Amniotic stem cell (primary cell): ENCODE measurements around the gene TMEM191C.
"Not testable (repeated sequence)": the region's sequence is repeated elsewhere in the genome, so short reads cannot be mapped to it uniquely, and the experiment has no call there.

ENCODE experiments used
- DNase-seq: peaks from one replicate; lab custom pipeline; 2025; lab: John Stamatoyannopoulos, UW

The TMEM191C gene

GRCh38 chr22:21467337-21468193, at the start of gene TMEM191C:
TSS of gene TMEM191C (plus strand) at chr22:21467387. CDS start at chr22:21467460, 73 bp downstream.
- DNase-seq = not testable (repeated sequence)

GRCh38 chr22:21417853-21418252, 49.3 kb upstream of the TMEM191C start:
- not testable (repeated sequence) for DNase-seq

- not testable (repeated sequence) for DNase-seq
Measured at GRCh38 chr22:21418974-21419638, 48.1 kb upstream of the TMEM191C start.

- not testable (repeated sequence) for DNase-seq
Measured at GRCh38 chr22:21420180-21420763, 46.9 kb upstream of the TMEM191C start.

- DNase-seq = not testable (repeated sequence)
Measured at GRCh38 chr22:21424084-21424709, 43.0 kb upstream of the TMEM191C start.

- DNase-seq = not testable (repeated sequence)
Measured at GRCh38 chr22:21434378-21435233, 32.6 kb upstream of the TMEM191C start.

GRCh38 chr22:21435998-21436810, 31.0 kb upstream of the TMEM191C start:
- DNase-seq = not testable (repeated sequence)

GRCh38 chr22:21438013-21438412, 29.2 kb upstream of the TMEM191C start:
- not testable (repeated sequence) for DNase-seq

GRCh38 chr22:21440018-21440636, 27.1 kb upstream of the TMEM191C start:
- not testable (repeated sequence) for DNase-seq

GRCh38 chr22:21440676-21441075, 26.5 kb upstream of the TMEM191C start:
- not testable (repeated sequence) for DNase-seq

- DNase-seq = not testable (repeated sequence)
Measured at GRCh38 chr22:21441170-21441569, 26.0 kb upstream of the TMEM191C start.

GRCh38 chr22:21442123-21442522, 25.1 kb upstream of the TMEM191C start:
- DNase-seq = not testable (repeated sequence)

GRCh38 chr22:21442646-21443045, 24.5 kb upstream of the TMEM191C start:
- DNase-seq = not testable (repeated sequence)

- DNase-seq = no peak
Measured at GRCh38 chr22:21443057-21443734, 24.0 kb upstream of the TMEM191C start.

- DNase-seq = no peak
Measured at GRCh38 chr22:21443735-21444421, 23.3 kb upstream of the TMEM191C start.

GRCh38 chr22:21444701-21445436, 22.3 kb upstream of the TMEM191C start:
- DNase-seq = no peak

GRCh38 chr22:21445437-21446127, 21.6 kb upstream of the TMEM191C start:
- DNase-seq = no peak
